ENCODE measurements around the gene MVK. TPM values are rescaled to one million over a fixed set of nuclear protein-coding genes. Genes with fewer than 3 reads are reported as not detected.

The MVK gene
- total RNA-seq, 1 experiment from 2014 or later: 50.8 TPM

GRCh38 chr12:109559200-109559505, 14.4 kb upstream of the MVK start:
- Histone ChIP-seq H2AFZ (no peak overlapping the region), H3F3A (ENCODE audit: insufficient read depth, low read depth) (no peaks in the 10 kb centered on the region), H3K9me3 (ENCODE audit: insufficient read depth, low read depth) (no peaks in the 10 kb centered on the region), H3K27me3 (ENCODE audit: insufficient read depth, low read depth) (no peaks in the 10 kb centered on the region), H3K4me3 (no peak overlapping the region), H3K9me2 (ENCODE audit: insufficient read depth) (no peaks in the 10 kb centered on the region), H3K4me1 (replicated peaks; ENCODE audit: insufficient read depth) (no peaks in the 10 kb centered on the region), H4K20me1 (ENCODE audit: insufficient read depth) (no peaks in the 10 kb centered on the region), H3K4me2 (no peak overlapping the region), H3K79me2 (ENCODE audit: low read depth) (no peaks in the 10 kb centered on the region), H3K36me3 (ENCODE audit: low read depth) (0 out of 2 replicates have a peak, but pooled peaks cover 4% of the 10 kb centered on the region), H3K27ac (no peak overlapping the region)
- ChIA-PET POLR2A (ENCODE audit: unreplicated experiment) (no interaction called here), CTCF (no interaction called here)
- TF ChIP-seq EZH2 (IDR thresholded peaks at IDR 0.05; ENCODE audit: low read depth): no peak
- TF ChIP-seq CTCF (conservative IDR thresholded peaks at IDR 0.05): no peak
- no peak for DNase-seq
- intact Hi-C loops (cut with micrococcal nuclease; ENCODE audit: unreplicated experiment): no loop called here
- BruUV-seq (replicated peaks): no TSS peak

- Histone ChIP-seq H3K9me3 (ENCODE audit: insufficient read depth, low read depth) (no peaks in the 10 kb centered on the region), H3K27me3 (ENCODE audit: insufficient read depth, low read depth) (no peaks in the 10 kb centered on the region), H3K9me2 (ENCODE audit: insufficient read depth) (no peaks in the 10 kb centered on the region), H3F3A (ENCODE audit: insufficient read depth, low read depth) (no peaks in the 10 kb centered on the region), H3K79me2 (ENCODE audit: low read depth) (no peaks in the 10 kb centered on the region), H3K4me1 (replicated peaks; ENCODE audit: insufficient read depth) (no peaks in the 10 kb centered on the region), H3K27ac (no peak overlapping the region), H3K4me2 (no peak overlapping the region), H3K36me3 (ENCODE audit: low read depth) (0 out of 2 replicates have a peak, but pooled peaks cover 4% of the 10 kb centered on the region), H3K4me3 (no peak overlapping the region), H2AFZ (no peak overlapping the region), H4K20me1 (ENCODE audit: insufficient read depth) (no peaks in the 10 kb centered on the region)
- intact Hi-C loops (cut with micrococcal nuclease; ENCODE audit: unreplicated experiment): no loop called here
- BruUV-seq (replicated peaks): no TSS peak
- no peak for DNase-seq
- CTCF ChIA-PET: interaction anchor here (0.6 kb wide), 1 partner anchor 49 kb away, joined by 3 read pairs; no protein-coding TSS in a partner anchor
- TF ChIP-seq EZH2 (IDR thresholded peaks at IDR 0.05; ENCODE audit: low read depth) (no peak), CTCF (conservative IDR thresholded peaks at IDR 0.05) (no peak)
- POLR2A ChIA-PET (ENCODE audit: unreplicated experiment): no interaction called here
Measured at GRCh38 chr12:109559601-109560000, 14.0 kb upstream of the MVK start.

DNA sequence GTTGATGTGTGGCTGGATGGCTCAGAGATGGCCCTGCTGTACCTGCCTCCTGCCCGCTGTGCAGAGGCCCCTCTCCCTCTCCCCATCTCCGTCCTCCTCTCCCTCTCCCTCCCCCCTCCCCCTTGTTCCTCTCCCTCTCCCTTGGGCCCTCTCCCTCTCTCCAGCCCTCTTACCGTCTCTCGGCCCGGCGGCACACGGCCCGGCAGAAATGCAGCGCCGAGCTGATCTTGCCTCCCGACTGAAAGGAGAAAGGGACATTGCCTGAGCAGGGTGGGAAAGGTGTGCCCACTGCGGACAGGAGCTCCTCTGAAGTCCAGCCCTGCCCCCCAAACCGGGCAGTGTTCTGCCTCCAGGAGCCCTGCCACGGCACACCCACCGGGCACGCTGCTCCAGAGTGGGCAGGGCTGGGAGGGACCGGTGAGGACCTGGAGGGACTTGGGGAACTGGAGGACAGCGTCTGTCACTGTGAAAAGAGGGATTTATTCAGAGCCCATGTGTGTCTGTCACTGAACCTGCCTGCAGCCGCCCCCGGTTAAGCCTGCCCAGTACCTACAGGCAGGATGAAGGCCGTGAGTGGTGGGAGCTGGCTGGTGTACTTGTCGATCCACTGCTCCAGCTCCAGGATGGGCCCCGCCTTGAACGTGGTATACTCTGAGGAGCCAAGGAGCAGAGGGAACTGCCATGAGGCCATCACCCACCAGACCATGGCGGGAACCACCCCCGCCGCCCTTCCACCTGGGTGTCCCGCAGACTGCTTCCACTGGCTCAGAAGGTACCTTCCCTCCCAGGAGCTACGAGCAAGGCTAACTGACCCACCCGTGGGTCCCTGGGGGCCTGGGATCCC, 12.5 kb upstream of the MVK start:
- H3K27me3 ChIP-seq (ENCODE audit: insufficient read depth, low read depth): no peaks in the 10 kb centered on the region
- ChIA-PET CTCF (no interaction called here), POLR2A (ENCODE audit: unreplicated experiment) (interaction anchor here (0.6 kb wide), 1 partner anchor 12 kb away, joined by 4 read pairs; the partner anchor contains the start of gene MMAB)
- no peak overlapping the region for H3K4me3 ChIP-seq
- intact Hi-C loops (cut with micrococcal nuclease; ENCODE audit: unreplicated experiment): no loop called here
- BruUV-seq (replicated peaks): no TSS peak
- TF ChIP-seq CTCF (conservative IDR thresholded peaks at IDR 0.05) (no peak), EZH2 (IDR thresholded peaks at IDR 0.05; ENCODE audit: low read depth) (no peak)
- H3K4me2 ChIP-seq: no peak overlapping the region
- H4K20me1 ChIP-seq (ENCODE audit: insufficient read depth): no peaks in the 10 kb centered on the region
- H3K4me1 ChIP-seq (replicated peaks; ENCODE audit: insufficient read depth): no peaks in the 10 kb centered on the region
- no peaks in the 10 kb centered on the region for H3K9me3 ChIP-seq (ENCODE audit: insufficient read depth, low read depth)
- H3K27ac ChIP-seq: no peak overlapping the region
- H3K79me2 ChIP-seq (ENCODE audit: low read depth): no peaks in the 10 kb centered on the region
- 0 out of 2 replicates have a peak, but pooled peaks cover 4% of the 10 kb centered on the region for H3K36me3 ChIP-seq (ENCODE audit: low read depth)
- no peak overlapping the region for H2AFZ ChIP-seq
- no peaks in the 10 kb centered on the region for H3K9me2 ChIP-seq (ENCODE audit: insufficient read depth)
- H3F3A ChIP-seq (ENCODE audit: insufficient read depth, low read depth): no peaks in the 10 kb centered on the region
- DNase-seq: no peak

All from PC-9 (cell line).